Gastrocnemius medialis (tissue), 4 donors: ENCODE data around the gene LGALS3BP. TPM values are rescaled to one million over a fixed set of nuclear protein-coding genes. Genes with fewer than 3 reads are reported as not detected.

Experiments used
- ATAC-seq, 2 donors: fragments of 150-250 bp; one replicate each; pipeline ENCODE4 v1.9.1; 2016
- DNase-seq, 2 donors: peaks; one replicate each; pipeline ENCODE4 v3.0.0-alpha.2; 2019
- H3K27ac ChIP-seq, 4 donors: fragments of 200-600 bp; sonication (generic); 1 replicate in 1 of 4; 2 replicates in 3 of 4; pipeline ENCODE4 v1.5.1; 2016 to 2018; ENCODE audit warnings: mild to moderate bottlenecking in 2 of 4, moderate library complexity in 1 of 4
- H3K27me3 ChIP-seq, 3 donors: fragments of 200-600 bp; sonication (generic) in 2 of 3; 1 replicate in 1 of 3; 2 replicates in 2 of 3; pipeline versions ENCODE4 v1.5.1 to v1.6.0; 2016 to 2019; ENCODE audit warnings: mild to moderate bottlenecking in 1 of 3, moderate library complexity in 1 of 3
- H3K36me3 ChIP-seq, 2 donors: fragments of 200-600 bp; sonication (generic) in 1 of 2; one replicate each; pipeline ENCODE4 v1.5.1; 2017 to 2018
- H3K4me1 ChIP-seq, 2 donors: fragments of 200-600 bp; sonication (generic) in 1 of 2; one replicate each; pipeline ENCODE4 v1.5.1; 2016 to 2017; ENCODE audit warnings: mild to moderate bottlenecking in 2 of 2
- H3K4me3 ChIP-seq, 4 donors: fragments of 200-600 bp; sonication (generic) in 3 of 4; 1 replicate in 1 of 4; 2 replicates in 3 of 4; pipeline ENCODE4 v1.5.1; 2016 to 2019; ENCODE audit warnings: mild to moderate bottlenecking in 2 of 4
- H3K9me3 ChIP-seq, 3 donors: fragments of 200-600 bp; sonication (generic) in 2 of 3; 1 replicate in 1 of 3; 2 replicates in 2 of 3; pipeline ENCODE4 v1.5.1; 2016 to 2019
- CTCF ChIP-seq, 5 experiments: fragments of 450-650 bp in 3 of 5; fragments of 200-600 bp in 2 of 5; sonication (generic) in 2 of 5; IDR thresholded peaks in 4 of 5; conservative IDR thresholded peaks in 1 of 5; 1 replicate in 4 of 5; 2 replicates in 1 of 5; pipeline ENCODE4 v1.5.1; 2016 to 2019; ENCODE audit warnings: antibody characterized with exemption in 5 of 5, mild to moderate bottlenecking in 3 of 5, moderate library complexity in 3 of 5
- POLR2A ChIP-seq, 2 donors: fragments of 450-650 bp; IDR thresholded peaks; one replicate each; pipeline ENCODE4 v1.6.1; 2017; ENCODE audit warnings: antibody characterized with exemption in 2 of 2, mild to moderate bottlenecking in 2 of 2, moderate library complexity in 2 of 2
- in situ Hi-C, 4 donors: fragments of 200-750 bp; cut with MboI; loops; one replicate each; pipeline versions ENCODE4 v1.15.0 to v1.8.0; 2017; ENCODE audit warnings: low sequenced_read_pairs in 4 of 4
- intact Hi-C: fragments of 100-400 bp; cut with DNase I; formaldehyde crosslinking; loops from one replicate; pipeline ENCODE4 v1.15.1; 2023; ENCODE audit warnings: low total_unique reads
- total RNA-seq, 4 donors: library from RNA; depleted of rRNA; stranded (reverse); fragments of >200 nt; gene quantifications; one replicate each; pipeline versions ENCODE4 v1.1.0 to v1.2.3, GENCODE V29; 2016

The LGALS3BP gene
- total RNA-seq, 4 donors from 2014 or later = 15.0 to 45.9 (median 23.0) TPM

- intact Hi-C loops = no loop called here
- H3K9me3 ChIP-seq = no peaks in the 10 kb centered on the region
- H3K27ac ChIP-seq = no peak overlapping the region
- H3K4me1 ChIP-seq = no peaks in the 10 kb centered on the region
- in situ Hi-C loops = no loop called here
- H3K27me3 ChIP-seq = no peaks in the 10 kb centered on the region
- DNase-seq = no peak
- no peak for ATAC-seq
- H3K36me3 ChIP-seq = no peaks in the 10 kb centered on the region
- no peak overlapping the region for H3K4me3 ChIP-seq
- no peak for TF ChIP-seq CTCF (IDR thresholded peaks at IDR 0.05 in 4 of 5, conservative IDR thresholded peaks at IDR 0.05 in 1 of 5)
- no peak for TF ChIP-seq POLR2A (IDR thresholded peaks at IDR 0.05)
Measured at GRCh38 chr17:78958641-78959127, 21.0 kb downstream of the LGALS3BP start.

GRCh38 chr17:78957128-78957527, 22.6 kb downstream of the LGALS3BP start:
- H3K27me3 ChIP-seq = no peaks in the 10 kb centered on the region
- in situ Hi-C loops = no loop called here
- H3K4me1 ChIP-seq = no peaks in the 10 kb centered on the region
- no peaks in the 10 kb centered on the region for H3K9me3 ChIP-seq
- no peak for DNase-seq
- ATAC-seq = no peak
- H3K27ac ChIP-seq = no peak overlapping the region
- intact Hi-C loops = no loop called here
- no peak overlapping the region for H3K4me3 ChIP-seq
- TF ChIP-seq POLR2A (IDR thresholded peaks at IDR 0.05) = no peak
- TF ChIP-seq CTCF (IDR thresholded peaks at IDR 0.05 in 4 of 5, conservative IDR thresholded peaks at IDR 0.05 in 1 of 5) = no peak
- no peaks in the 10 kb centered on the region for H3K36me3 ChIP-seq

GRCh38 chr17:78956254-78956653, 23.5 kb downstream of the LGALS3BP start:
- Histone ChIP-seq H3K4me3 (no peak overlapping the region), H3K4me1 (no peaks in the 10 kb centered on the region), H3K9me3 (no peaks in the 10 kb centered on the region), H3K36me3 (no peaks in the 10 kb centered on the region), H3K27ac (no peak overlapping the region), H3K27me3 (no peaks in the 10 kb centered on the region)
- intact Hi-C loops (no loop called here), in situ Hi-C loops (no loop called here)
- TF ChIP-seq CTCF (IDR thresholded peaks at IDR 0.05 in 4 of 5, conservative IDR thresholded peaks at IDR 0.05 in 1 of 5) (no peak), POLR2A (IDR thresholded peaks at IDR 0.05) (no peak)
- DNase-seq (no peak), ATAC-seq (no peak)

GRCh38 chr17:78954684-78955083, 25.0 kb downstream of the LGALS3BP start:
- ATAC-seq = no peak
- no peak for DNase-seq
- Histone ChIP-seq H3K4me1 (no peaks in the 10 kb centered on the region), H3K27ac (no peak overlapping the region), H3K27me3 (no peaks in the 10 kb centered on the region), H3K36me3 (no peaks in the 10 kb centered on the region), H3K4me3 (no peak overlapping the region), H3K9me3 (peaks cover 0 to 6% (median 0%) of the 10 kb centered on the region in 3 donors)
- intact Hi-C loops (no loop called here), in situ Hi-C loops (no loop called here)
- no peak for TF ChIP-seq CTCF (IDR thresholded peaks at IDR 0.05 in 4 of 5, conservative IDR thresholded peaks at IDR 0.05 in 1 of 5)
- TF ChIP-seq POLR2A (IDR thresholded peaks at IDR 0.05) = no peak
